Mucosa of gallbladder (tissue), 1 donor: ENCODE results near the gene ARHGAP23. TPM values are rescaled to one million over a fixed set of nuclear protein-coding genes. Genes with fewer than 3 reads are reported as not detected.
"Not testable (repeated sequence)": the region's sequence is repeated elsewhere in the genome, so short reads cannot be mapped to it uniquely, and the experiment has no call there.

Experiments
- DNase-seq: peaks from one replicate; pipeline ENCODE4 v3.0.0-alpha.2; 2020; ENCODE audit warnings: low spot score
- total RNA-seq: library from RNA; stranded (reverse); gene quantifications from one replicate; pipeline ENCODE4 v1.2.1, GENCODE V29; 2021
- donor health status: DM: no; HTN: no; CAD: no.

Gene ARHGAP23
- total RNA-seq, 1 donor from 2014 or later: 37.6 TPM

DNA sequence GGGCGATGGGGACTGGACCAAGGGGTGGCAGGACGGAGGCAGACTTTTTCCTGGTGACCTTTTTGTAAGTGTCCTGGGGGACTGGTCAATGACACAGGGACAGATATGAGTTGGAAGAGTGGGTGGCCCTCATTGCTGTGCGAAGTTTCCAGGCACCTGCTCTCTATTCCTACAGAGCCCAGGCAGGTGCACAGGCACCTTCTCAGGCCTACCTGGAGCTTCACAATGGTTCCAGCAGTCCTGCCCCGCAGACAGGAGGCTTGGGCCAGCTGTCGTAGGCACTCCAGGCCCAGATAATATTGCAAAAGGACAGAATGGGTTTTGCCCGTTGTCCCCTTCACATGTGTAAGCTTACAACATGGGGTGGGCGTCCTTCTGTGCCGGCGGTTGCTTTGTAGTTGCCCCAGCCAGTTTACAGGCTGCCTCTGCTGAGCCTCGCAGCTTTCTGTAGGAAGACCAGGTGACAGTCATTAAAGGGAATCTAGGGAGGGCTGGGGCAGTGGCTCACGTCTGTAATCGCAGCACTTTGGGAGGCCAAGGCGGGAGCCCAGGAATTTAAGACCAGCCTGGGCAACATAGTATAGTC, 84.3 kb downstream of the ARHGAP23 start:
- no peak for DNase-seq

DNA sequence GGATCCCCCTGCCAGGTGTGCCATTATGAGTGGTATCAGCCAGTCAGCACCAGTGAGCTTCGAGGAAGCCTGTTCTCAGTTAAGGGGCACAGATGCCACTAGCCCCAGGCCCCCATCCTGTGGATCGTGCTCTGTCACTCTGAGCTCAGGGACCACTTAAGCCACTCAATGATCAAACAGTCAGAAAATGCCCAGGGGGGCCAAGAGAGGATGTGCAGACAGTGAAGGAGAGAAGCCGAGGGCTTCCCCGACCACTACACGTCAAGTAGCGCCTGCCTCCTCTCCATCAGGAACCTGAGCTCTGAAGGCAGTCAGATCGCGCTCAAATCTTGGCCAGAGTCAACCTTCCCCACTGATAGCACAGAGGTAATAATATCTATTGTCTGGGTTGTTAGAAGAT, 98.3 kb downstream of the ARHGAP23 start:
- not testable (repeated sequence) for DNase-seq

DNA sequence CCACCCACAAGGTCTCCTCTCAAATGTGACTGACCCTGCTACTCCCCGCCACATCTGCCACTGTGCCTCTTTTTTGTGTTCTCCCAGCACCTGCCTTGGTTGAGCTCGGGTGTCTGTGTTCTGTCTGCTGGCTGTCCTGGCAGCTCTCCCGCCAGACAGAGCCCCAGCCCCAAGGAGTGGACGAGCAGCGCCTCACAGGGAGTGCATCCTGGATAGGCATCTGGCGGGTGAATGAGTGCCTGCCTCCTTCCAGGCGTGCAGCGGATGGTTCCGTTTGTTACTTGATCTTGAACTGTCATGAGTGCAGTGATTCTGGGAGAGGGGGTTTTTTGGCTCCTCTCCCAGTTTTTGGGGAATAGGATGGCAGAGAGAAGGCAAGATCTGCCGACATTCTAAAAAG, 99.9 kb downstream of the ARHGAP23 start:
- DNase-seq: not testable (repeated sequence)

DNA sequence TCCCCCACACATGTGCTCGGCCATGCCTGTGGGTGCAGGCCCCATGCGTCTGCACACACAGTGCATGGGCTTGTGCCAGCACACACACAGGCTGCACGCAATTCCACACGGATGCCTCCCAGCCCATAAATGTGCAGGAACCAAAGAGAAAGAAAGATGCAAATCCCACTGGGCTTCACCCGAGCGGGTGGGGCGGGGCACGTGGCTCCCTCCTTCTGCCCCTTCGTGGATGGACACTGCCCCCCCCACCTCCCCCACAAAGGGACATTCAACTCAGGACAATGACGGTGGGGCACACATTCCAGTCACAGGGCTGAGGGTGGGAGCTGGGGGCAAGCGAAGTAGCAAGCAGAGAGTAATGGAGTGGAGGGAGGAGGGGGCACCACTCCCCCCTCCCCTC, 102.6 kb downstream of the ARHGAP23 start:
- DNase-seq: not testable (repeated sequence)

DNA sequence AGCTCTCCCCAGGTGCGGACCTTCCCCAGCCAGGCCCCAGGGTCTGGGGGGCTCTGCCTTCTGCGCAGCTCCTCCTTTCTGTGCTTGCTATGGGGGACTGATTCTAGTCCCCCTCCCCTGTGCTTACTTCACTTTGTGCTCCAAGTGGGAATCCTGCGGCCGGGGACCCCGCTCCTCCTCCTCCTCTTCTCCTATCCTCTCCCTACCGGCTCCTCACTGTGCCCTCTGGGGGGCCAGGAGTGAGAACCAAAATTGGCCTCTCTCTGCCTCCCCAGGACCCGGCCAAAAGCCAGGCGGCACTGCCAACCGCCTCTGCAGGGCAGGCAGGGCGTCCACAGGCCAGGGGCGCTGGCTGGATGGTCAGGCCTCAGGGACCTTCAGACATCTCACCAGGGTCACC, 103.5 kb downstream of the ARHGAP23 start:
- not testable (repeated sequence) for DNase-seq

DNA sequence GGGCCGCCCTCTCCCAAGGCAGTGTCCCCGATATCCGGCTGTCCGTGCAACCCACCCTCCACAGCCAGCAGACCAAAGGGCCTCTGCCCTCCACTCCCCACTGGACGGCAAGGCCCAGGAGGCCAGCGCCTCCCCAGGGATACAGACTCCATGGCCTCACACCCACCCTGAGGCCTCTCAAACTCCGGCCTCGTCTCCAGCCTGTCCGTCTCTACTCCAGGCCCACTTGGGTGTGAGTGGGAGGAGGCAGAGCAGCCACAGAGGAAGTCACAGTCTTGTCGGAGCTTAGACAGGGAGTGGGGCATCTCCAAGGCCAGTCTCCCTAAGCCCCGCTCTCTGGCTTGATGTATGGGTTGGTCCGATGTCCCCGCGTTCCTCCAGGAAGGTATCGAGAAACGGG, 104.2 kb downstream of the ARHGAP23 start:
- DNase-seq: no peak

DNA sequence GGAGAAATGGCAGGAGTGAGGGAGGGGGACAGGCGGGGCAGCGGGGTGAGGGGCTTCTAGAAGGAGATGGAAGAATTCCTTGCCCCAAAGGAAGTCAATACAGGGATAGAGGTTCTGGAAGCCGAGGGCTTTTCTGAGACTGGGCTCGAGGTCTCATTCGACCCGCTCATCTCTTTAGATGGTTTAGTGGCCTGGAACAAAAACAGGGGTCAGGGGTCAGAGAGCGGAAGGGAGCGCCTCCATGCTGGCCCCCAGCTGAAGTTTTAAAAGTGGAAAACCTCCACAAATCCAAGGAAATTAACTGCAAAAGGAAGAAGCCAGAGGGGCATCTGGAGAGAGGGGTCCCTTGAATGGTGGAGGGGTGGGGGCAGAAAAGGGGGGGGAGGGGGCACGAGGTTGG, 105.0 kb downstream of the ARHGAP23 start:
- DNase-seq: no peak

DNA sequence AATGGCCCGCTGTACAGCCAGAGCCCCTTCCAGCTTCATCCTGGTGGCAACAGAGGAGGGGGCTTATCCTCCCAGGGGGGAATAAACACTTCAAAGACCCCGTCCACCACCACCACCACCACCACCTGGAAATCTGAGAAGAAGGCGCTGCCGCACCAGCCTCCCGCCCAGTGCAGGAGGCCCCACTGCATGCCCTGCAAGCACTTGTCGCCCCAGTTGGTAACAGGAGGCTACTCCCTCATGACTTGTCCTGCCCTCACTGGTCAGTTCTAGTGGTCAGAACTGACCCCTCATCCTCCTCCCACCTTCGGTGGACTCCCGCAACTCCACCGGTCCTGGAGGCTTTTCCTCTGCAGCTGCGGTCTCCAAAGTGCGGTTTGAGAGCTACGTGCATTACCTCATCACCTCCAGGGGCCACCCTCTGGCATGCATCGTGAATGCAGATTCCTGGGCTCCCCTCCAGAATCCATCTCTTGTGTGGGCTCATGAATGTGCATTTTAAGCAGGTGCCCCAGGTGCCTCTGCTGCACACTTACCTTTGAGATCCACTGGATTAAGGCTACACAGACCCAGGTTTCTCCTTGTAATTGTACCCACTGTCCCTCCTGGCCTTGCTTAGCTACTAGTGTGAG, 105.7 kb downstream of the ARHGAP23 start:
- no peak for DNase-seq

DNA sequence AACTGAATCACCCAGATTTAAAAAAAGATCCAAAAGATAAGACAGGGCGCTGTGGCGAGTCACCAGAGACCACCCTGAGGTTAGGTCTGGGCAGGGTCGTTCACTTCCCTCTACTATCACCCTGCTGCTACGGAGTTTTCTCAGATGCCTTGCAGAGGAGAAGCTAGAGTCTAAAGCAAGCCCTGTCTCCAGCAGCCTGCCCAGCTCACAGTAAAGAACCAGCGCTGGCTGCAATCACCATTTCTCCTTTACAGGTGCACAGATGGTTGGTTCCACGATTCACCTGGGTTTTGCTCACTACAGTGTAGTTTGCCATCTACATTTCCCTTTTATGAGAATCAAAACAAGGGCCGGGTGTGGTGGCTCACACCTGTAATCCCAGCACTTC, 106.2 kb downstream of the ARHGAP23 start:
- DNase-seq: no peak

DNA sequence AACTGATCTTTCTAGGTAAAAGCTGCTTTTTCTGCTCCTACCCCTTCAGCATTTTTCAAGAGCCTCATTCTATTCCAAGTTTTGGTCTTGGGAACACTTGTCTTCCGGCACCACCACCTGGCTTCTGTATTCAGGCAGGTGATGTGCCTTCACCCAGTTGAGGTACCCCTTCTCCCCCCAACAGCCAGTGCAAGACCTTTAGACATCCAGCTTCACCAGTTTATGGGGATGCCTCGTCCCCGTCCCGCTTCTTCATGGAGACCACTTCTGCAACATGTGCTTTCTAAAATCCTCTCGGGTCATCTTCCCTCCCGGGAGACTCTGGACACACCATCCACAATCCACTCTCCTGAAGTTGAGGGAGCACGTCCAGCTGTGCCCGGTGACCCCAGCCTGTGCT, 107.6 kb downstream of the ARHGAP23 start:
- DNase-seq: no peak

DNA sequence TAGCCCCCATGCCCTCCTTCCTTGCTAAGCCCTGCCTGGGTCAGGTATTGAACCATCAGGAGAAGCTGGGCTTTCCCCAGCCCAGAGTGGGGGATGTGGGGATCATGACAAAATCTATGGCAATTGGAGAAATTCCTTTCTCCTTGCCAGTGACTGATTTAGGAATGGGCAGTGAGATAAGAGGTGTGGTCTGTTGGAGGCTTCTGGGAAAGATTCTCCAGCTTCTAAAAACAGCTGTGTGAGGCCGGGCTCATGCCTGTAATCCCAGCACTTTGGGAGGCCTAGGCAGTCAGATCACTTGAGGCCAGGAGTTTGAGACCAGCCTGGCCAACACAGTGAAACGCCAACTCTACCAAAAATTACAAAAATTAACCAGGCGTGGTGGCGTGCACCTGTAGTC, 108.4 kb downstream of the ARHGAP23 start:
- DNase-seq: no peak

DNA sequence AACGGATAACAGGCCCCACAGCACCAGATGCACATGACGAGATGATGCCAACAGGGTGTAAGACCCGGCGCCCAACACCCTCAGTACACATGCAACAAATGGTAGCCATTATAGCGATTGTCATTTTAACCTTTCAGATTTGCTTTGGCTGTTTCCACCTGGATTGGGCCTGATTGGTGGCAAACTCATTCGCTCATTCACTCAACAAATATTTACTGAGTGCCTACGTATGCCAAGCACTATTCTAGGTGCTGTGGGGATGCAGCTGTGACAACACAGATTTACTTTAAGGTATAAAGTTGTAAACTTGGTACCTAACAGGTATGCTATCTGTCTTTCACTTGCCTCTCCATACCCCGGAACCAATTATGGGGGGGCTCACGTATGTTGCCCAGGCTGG, 110.6 kb downstream of the ARHGAP23 start:
- no peak for DNase-seq

DNA sequence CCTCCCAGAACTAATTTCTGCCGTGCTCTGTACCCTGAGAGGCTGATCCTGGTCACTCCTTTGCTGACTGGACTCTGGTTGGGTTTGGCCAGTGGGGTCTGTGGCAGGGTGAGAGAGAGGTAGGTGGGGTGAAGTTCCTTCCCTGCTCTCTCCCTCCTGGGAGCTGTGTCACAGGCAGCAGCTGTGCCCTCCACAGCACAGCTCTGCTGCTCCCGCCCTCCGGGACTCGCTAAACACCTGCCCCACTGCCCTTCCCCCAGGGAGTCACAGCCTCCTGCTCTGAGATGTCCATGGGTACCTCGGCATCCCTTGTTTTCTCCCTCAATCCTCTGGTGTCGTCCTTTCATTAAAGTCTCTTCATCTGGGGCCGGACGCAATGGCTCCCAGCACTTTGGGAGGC, 111.1 kb downstream of the ARHGAP23 start:
- no peak for DNase-seq

DNA sequence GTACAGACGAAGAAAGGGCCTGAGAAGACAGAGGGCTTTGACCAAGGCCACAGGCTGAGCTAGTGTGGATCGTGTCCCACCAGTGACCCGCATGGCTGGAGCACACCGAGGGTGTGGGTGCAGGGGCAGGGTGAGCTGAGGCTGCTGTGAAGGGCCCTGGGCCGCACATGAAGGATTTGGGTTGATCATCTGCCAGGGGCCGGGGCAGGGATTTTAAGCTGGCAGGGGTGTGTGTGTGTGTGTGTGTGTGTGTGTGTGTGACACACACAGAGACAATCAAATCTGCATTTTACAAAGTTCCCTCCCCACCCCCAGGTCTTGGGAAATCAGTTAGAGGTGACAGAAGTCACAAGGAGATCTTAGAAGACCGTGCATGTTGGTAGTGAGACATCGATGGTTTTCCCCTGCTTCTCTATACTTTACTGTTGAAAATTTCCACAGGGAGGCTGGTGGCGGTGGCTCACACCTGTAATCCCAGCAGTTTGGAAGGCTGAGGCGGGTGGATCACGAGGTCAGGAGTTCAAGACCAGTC, 112.3 kb downstream of the ARHGAP23 start:
- DNase-seq: no peak

DNA sequence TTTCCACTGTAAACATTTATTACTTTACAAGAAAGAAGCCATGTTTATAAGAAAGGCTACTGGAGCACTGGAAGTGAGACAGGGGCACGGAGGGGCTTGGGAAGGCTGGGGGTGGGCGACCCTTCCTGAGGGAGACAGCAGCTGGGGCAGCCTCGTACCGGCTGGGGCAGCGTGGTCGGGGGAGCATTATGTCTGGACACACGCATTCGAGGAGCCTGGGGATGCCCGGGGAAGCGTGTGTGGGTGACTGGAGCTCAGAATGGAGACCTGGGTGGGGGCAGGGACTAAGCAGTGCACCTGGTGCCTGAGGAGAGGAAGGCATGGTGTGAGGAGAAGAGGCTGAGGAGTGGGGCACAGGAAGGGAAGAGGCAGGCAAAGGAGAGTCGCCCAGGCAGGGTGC, 113.0 kb downstream of the ARHGAP23 start:
- no peak for DNase-seq

DNA sequence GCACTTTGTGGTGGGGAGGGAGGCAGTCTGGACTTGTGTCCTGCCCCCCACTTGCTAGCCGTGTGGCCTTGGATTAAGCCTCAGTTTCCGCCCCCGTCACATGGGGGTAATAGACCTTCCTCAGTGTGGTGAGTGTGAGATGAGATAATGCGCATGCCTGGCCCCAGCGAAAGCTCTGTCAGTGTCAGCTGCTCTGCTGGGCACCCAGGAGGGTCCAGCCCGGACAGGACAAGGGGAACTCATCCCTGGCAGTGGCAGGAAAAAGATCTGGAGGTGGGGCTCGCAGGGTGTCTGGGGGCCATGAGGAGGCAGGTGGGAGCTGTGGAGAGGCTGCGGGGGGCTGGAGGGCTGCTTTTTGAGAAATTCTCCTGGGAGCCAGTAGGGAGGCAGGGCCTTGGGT, 114.0 kb downstream of the ARHGAP23 start:
- no peak for DNase-seq

DNA sequence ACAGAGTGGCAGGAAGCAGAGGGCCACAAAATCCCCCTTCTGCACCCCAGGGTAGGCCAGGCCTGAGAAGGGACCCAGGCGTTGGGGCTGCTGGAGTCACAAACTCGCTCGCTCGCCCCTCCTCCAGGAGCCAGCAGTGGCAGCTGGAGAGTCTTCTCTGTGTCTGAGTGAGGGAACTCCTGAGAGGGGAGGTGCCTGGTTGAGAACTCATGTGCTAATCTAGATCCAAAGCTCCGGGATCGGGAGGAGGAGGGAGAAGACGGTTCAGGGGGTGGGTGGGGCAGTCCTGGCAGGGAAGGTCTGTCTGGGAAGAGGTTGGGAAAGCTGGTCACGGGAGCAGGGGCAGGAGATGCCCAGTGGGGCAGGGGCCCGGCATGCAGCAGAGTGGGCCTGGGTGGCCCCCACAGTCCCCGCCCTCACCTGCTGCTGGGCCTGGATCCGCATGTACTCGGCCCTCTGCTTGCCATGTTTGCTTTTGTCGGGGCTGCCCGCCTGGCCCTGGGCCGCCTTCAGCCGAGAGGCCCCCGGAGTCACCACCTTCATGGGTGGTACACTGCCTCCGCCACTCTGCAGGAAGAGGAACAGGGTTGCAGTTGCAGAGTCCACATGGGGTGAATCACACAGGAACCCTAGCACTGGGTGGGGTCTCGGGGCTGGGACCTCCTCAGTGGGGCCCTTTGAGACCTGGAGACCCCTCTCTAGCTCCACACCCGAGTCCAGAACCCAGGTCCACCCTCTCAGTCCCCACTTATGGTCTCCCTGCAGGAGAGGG, 115.3 kb downstream of the ARHGAP23 start:
- no peak for DNase-seq

DNA sequence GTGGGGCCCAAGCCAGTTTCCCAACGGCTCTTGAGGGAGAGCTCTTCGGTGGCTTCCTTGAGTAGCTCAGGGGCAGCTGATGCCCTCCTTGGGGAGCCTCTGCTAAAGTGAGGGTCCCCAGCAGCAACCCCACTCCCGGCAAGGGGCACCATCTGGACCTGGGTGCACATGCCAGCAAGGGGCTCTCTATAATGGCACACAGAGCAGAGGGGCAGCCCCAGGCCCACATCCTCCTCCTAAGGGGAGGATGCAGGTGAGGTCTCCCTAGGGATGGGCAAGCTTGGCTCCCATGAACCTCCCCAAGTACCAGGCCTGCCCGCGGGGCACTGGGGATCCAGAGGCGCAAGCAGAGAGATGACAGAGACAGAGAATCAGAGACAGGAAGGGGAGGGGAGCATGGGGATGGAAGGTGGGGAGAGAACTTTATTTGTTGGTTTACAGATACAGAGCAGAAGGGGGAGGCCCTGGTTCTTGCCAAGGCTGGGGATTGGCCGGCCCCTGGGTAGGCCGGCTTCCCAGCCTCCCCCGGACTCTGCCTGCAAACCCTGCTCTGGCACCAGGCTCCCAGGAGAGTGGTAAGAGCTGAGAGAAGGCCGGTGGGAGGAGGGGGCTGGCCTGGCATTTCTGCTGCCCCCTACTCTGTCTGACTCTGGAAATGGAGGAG, 116.0 kb downstream of the ARHGAP23 start:
- no peak for DNase-seq

DNA sequence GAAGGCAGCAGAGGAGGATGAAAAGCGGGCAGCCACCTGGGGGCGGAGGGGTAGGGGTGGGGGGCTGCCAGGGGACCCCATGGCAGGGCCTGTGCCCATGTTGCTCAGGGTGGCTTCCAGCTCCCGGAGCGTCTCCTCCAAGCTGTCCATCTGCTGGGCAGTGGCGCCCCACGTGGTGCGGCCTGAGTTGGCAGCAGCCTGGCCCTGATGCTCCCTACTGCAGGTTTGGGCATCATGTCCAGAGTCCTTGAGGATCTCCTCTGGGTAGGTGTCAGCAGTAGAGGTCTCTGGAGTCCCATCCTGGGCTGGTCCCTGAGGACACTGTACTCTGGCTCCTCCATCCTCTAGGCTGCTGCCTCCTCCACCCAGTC, 116.6 kb downstream of the ARHGAP23 start:
- no peak for DNase-seq

DNA sequence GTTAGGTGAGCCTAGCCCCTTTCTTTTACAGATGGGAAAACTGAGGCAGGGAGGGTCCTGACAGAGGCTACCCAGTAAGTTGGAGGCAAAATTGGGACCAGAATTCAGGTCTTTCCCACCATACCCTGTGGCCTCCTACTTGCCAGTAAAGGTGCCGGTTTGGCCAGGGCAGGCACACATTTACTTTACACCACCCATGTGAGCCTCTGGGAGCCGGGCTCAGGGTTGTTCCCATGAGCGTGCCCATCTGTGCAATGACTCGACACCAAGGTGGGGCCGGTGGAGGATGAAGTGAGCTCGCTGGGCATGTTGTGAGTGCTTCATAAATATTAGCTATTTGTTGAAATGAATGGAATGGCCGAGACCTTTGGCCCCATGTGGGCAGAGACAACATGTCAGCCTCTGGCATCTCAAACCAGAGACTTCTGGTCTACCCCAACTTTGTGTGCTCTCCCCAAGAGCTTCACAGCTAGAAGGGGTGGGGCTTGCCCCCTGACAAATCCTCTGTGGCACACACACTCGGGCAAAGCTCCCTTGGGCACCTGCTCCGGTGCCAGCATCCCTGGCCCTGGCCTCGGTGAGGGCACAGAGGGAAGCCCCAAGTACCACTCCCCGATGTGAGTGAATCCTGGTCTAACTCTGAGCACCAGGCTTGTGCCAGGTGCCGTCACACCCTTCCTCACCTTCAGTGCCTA, 117.4 kb downstream of the ARHGAP23 start:
- DNase-seq: no peak

DNA sequence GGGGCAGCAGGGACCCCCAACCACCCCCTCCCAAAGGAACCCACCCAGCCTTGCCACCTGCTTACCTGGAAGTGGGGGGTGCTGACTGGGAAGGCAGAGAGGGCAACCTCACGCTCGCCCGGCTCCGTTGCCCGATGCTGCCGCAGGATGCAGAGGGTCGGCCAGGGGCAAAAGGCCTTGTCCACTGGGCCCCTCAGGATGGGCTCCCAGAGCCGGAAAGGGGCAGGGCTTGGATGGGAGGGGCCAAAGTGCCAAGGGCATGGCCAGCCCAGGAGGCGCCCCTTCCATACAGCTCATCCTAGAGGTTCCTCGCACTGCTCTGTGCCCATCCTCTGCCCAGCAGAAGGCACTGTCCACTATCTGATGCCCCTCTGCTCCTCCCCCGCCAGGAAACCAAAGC, 118.1 kb downstream of the ARHGAP23 start:
- no peak for DNase-seq

DNA sequence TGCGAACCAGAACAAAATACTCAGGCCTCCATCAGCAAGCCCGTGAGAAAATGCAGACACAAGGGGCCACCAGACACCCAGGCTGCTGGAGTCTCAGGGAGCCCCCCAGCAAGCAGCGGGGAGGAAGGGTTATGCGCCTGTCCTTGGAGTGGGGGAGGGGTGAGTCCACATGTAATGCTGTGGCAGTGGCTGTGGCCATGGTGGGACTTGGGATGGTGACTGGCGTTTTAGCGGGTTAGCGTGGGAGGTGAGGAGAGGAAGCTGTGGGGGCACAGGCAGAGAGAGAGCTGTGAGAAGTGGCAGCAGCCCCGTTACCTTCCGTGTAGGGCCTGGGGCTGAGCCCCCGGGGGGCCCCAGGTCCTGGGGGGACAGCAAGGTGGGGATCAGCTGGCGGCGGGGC, 119.2 kb downstream of the ARHGAP23 start:
- DNase-seq: no peak
